CD4-positive, alpha-beta T cell (primary cell): ENCODE measurements around the gene DENND4A. TPM values are rescaled to one million over a fixed set of nuclear protein-coding genes. Genes with fewer than 3 reads are reported as not detected.
A peak's percentile ranks its signal among the peaks of the same experiment; 100 is the strongest.

ENCODE experiments used
- ATAC-seq: fragments of 200-7000 bp; cut with Tn5 transposase; one replicate; pipeline ENCODE4 v1.10.0; 2022; ENCODE audit warnings: mild to moderate bottlenecking; ENCODE audit not compliant: poor library complexity
- CTCF ChIA-PET: fragments of 350-600 bp; sonication (Branson Sonifier 250); formaldehyde crosslinking; loops from one replicate; lab custom pipeline; 2021; ENCODE audit warnings: antibody characterized with exemption, inconsistent platforms; lab: Charles Lee
- POLR2A ChIA-PET: fragments of 350-600 bp; sonication (Branson Sonifier 250); formaldehyde crosslinking; loops from one replicate; lab custom pipeline; 2021; ENCODE audit warnings: antibody characterized with exemption, inconsistent platforms; lab: Charles Lee
- DNase-seq, 14 experiments: peaks; one replicate each; pipeline ENCODE4 v3.0.0-alpha.2; 2013 to 2020; ENCODE audit warnings: mixed read lengths in 2 of 14
- H3K27ac ChIP-seq, 2 donors: one replicate each; pipeline versions ENCODE4 v1.5.1 to v1.7.0; 2013; ENCODE audit warnings: low read length in 2 of 2, low read depth in 1 of 2, mild to moderate bottlenecking in 1 of 2
- H3K27me3 ChIP-seq, 2 experiments: 1 replicate in 1 of 2; 2 replicates in 1 of 2; pipeline versions ENCODE4 v1.6.1 to v1.7.0; 2013; ENCODE audit warnings: low read length in 2 of 2, control low read depth in 1 of 2, mild to moderate bottlenecking in 1 of 2, moderate library complexity in 1 of 2; ENCODE audit not compliant: insufficient read depth in 2 of 2, control insufficient read depth in 1 of 2
- H3K36me3 ChIP-seq: one replicate; pipeline ENCODE4 v1.6.1; 2013; ENCODE audit warnings: low read length, control low read depth; ENCODE audit not compliant: insufficient read depth
- H3K4me1 ChIP-seq: one replicate; pipeline ENCODE4 v1.6.1; 2013; ENCODE audit warnings: low read length, control low read depth; ENCODE audit not compliant: insufficient read depth
- H3K4me3 ChIP-seq: one replicate; pipeline ENCODE4 v1.5.1; 2013; ENCODE audit warnings: mild to moderate bottlenecking, low read length, moderate library complexity
- H3K9me3 ChIP-seq, 2 experiments: 1 replicate in 1 of 2; 2 replicates in 1 of 2; pipeline versions ENCODE4 v1.6.1 to v1.7.0; 2013; ENCODE audit warnings: low read length in 2 of 2, mild to moderate bottlenecking in 2 of 2, control low read depth in 1 of 2, moderate library complexity in 1 of 2; ENCODE audit not compliant: control insufficient read depth in 1 of 2, insufficient read depth in 1 of 2
- H3K27ac Mint-ChIP-seq: one replicate; pipeline ENCODE4 v1.8.0; 2020; ENCODE audit warnings: mixed read lengths
- H3K27me3 Mint-ChIP-seq: one replicate; pipeline ENCODE4 v1.8.0; 2021; ENCODE audit warnings: mixed read lengths
- H3K36me3 Mint-ChIP-seq: one replicate; pipeline ENCODE4 v1.8.0; 2021; ENCODE audit warnings: low read depth, mixed read lengths
- H3K4me1 Mint-ChIP-seq: one replicate; pipeline ENCODE4 v1.8.0; 2021; ENCODE audit warnings: low read depth, mixed read lengths
- H3K4me3 Mint-ChIP-seq: one replicate; pipeline ENCODE4 v1.8.0; 2020; ENCODE audit warnings: mild to moderate bottlenecking, mixed read lengths
- H3K9me3 Mint-ChIP-seq: one replicate; pipeline ENCODE4 v1.8.0; 2020; ENCODE audit warnings: mixed read lengths
- CTCF ChIP-seq: fragments of 200-600 bp; IDR thresholded peaks from one replicate; pipeline ENCODE4 v1.8.0; 2022; ENCODE audit warnings: antibody characterized with exemption, mild to moderate bottlenecking
- intact Hi-C, 2 experiments: fragments of 100-400 bp; cut with DNase I in 1 of 2; cut with micrococcal nuclease in 1 of 2; formaldehyde crosslinking; loops; one replicate each; pipeline versions ENCODE4 v1.15.1 to v1.9.0; 2023 to 2025; cut with DNase I, micrococcal nuclease
- total RNA-seq, 174 experiments: library from RNA in 2 of 174; stranded (reverse) in 2 of 174; gene quantifications; one replicate each; pipeline ENCODE4 v1.2.3 and lab custom pipeline; 2021 to 2026

DENND4A gene
- total RNA-seq, 2 experiments from 2014 or later = 64.1 to 69.6 TPM

- CTCF ChIA-PET = interaction anchor here (0.7 to 0.9 kb wide), 2 partner anchors 46 to 85 kb away, joined by 3 read pairs; no protein-coding TSS in a partner anchor
- H3K4me1 Mint-ChIP-seq = peaks cover 33% of the 10 kb centered on the region
- H3K27me3 Mint-ChIP-seq = no peaks in the 10 kb centered on the region
- Histone ChIP-seq H3K36me3 (peaks cover 8% of the 10 kb centered on the region), H3K4me3 (no peak overlapping the region), H3K4me1 (peaks cover 44% of the 10 kb centered on the region), H3K27me3 (no peaks in the 10 kb centered on the region), H3K27ac (peak overlapping the region in 1 of 2 donors; percentile 18), H3K9me3 (no peaks in the 10 kb centered on the region)
- intact Hi-C loops = loop anchor here in 1 of 2 experiments (2.0 kb wide), 1 partner anchor 15 kb away; the partner anchor contains the start of gene DENND4A
- peaks cover 29% of the 10 kb centered on the region for H3K36me3 Mint-ChIP-seq
- POLR2A ChIA-PET = interaction anchor here (0.7 to 2.9 kb wide), 6 partner anchors 10 to 91 kb away, joined by 3 to 12 read pairs (median 5); partner anchors contain the start of genes DENND4A and RAB11A
- TF ChIP-seq CTCF = no peak
- H3K27ac Mint-ChIP-seq = peak overlapping the region; percentile 76
- ATAC-seq = peak; percentile 80
- H3K4me3 Mint-ChIP-seq = peak overlapping the region; percentile 21
- H3K9me3 Mint-ChIP-seq = no peaks in the 10 kb centered on the region
- peak in 3 of 14 experiments; percentile 29 to 52 (median 43) for DNase-seq
Measured at GRCh38 chr15:65778269-65778668, 13.8 kb downstream of the DENND4A start.

- peak overlapping the region in 1 of 2 donors; percentile 18 for H3K27ac ChIP-seq
- ChIA-PET CTCF (no interaction called here), POLR2A (interaction anchor here (0.7 to 2.9 kb wide), 6 partner anchors 9 to 92 kb away, joined by 3 to 12 read pairs (median 5); partner anchors contain the start of genes DENND4A and RAB11A)
- H3K9me3 ChIP-seq = no peaks in the 10 kb centered on the region
- intact Hi-C loops = loop anchor here in 1 of 2 experiments (2.0 kb wide), 1 partner anchor 15 kb away; the partner anchor contains the start of gene DENND4A
- no peak for ATAC-seq
- Mint-ChIP-seq H3K4me1 (peaks cover 37% of the 10 kb centered on the region), H3K27me3 (no peaks in the 10 kb centered on the region), H3K27ac (peak overlapping the region; percentile 76), H3K36me3 (peaks cover 29% of the 10 kb centered on the region), H3K4me3 (no peak overlapping the region), H3K9me3 (no peaks in the 10 kb centered on the region)
- no peak for DNase-seq
- H3K4me1 ChIP-seq = peaks cover 49% of the 10 kb centered on the region
- TF ChIP-seq CTCF = no peak
- H3K27me3 ChIP-seq = no peaks in the 10 kb centered on the region
- no peak overlapping the region for H3K4me3 ChIP-seq
- H3K36me3 ChIP-seq = peaks cover 8% of the 10 kb centered on the region
Measured at GRCh38 chr15:65777843-65778242, 14.2 kb downstream of the DENND4A start.

GRCh38 chr15:65777053-65777452 is 15.0 kb downstream of the DENND4A start:
- ATAC-seq (no peak), DNase-seq (no peak)
- Mint-ChIP-seq H3K9me3 (no peaks in the 10 kb centered on the region), H3K4me1 (peaks cover 43% of the 10 kb centered on the region), H3K4me3 (no peak overlapping the region), H3K27me3 (no peaks in the 10 kb centered on the region), H3K27ac (no peak overlapping the region), H3K36me3 (peaks cover 30% of the 10 kb centered on the region)
- ChIA-PET POLR2A (interaction anchor here (1.3 to 2.9 kb wide), 2 partner anchors 15 to 92 kb away, joined by 5 to 12 read pairs; partner anchors contain the start of genes DENND4A and RAB11A), CTCF (interaction anchor here (1.2 kb wide), 1 partner anchor 15 kb away, joined by 3 read pairs; the partner anchor contains the start of gene DENND4A)
- Histone ChIP-seq H3K36me3 (peaks cover 8% of the 10 kb centered on the region), H3K9me3 (no peaks in the 10 kb centered on the region), H3K4me3 (no peak overlapping the region), H3K27me3 (no peaks in the 10 kb centered on the region), H3K27ac (no peak overlapping the region), H3K4me1 (peaks cover 48% of the 10 kb centered on the region)
- no peak for TF ChIP-seq CTCF
- intact Hi-C loops = no loop called here
